HPDE6-E6E7 (cell line): Measurements from ENCODE around the gene UPK2.
A peak's percentile ranks its signal among the peaks of the same experiment; 100 is the strongest.

Source experiments
- DNase-seq: peaks from one replicate; pipeline ENCODE4 v3.0.0; 2011; ENCODE audit warnings: missing footprints; ENCODE audit errors: extremely low spot score

UPK2 gene

DNA sequence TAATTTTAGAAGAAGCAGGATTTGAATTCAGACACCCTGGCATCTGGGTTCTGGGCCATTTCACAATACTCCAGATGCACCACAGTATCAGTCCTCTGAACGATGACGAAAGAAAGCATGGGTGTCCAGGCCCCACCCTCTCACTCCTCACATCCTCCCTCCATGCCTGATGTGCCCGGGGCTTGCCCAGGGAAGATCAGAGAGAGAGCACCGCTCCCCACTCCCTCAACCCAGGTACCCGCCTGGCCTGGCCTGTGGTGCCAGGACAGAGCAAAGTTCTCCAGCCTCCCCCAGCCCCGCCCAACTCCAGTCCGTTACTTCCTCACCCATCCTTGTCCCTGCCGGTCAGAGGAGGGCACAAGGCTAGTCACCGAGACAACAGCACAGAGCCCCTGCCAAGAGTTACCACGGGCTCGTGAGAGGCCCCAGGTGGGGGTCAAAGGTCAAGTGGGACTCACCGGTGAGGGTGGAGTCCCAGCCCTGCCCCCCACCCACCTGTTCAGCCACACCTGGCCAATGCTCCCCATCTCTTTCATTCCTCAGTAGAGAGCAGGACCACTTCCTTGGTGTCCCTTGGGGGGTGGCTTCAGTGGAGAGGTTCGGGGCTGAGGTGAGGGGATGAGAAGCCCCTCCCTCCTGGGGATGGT lies 38.5 kb upstream of the UPK2 start:
- peak; percentile 47 for DNase-seq

DNA sequence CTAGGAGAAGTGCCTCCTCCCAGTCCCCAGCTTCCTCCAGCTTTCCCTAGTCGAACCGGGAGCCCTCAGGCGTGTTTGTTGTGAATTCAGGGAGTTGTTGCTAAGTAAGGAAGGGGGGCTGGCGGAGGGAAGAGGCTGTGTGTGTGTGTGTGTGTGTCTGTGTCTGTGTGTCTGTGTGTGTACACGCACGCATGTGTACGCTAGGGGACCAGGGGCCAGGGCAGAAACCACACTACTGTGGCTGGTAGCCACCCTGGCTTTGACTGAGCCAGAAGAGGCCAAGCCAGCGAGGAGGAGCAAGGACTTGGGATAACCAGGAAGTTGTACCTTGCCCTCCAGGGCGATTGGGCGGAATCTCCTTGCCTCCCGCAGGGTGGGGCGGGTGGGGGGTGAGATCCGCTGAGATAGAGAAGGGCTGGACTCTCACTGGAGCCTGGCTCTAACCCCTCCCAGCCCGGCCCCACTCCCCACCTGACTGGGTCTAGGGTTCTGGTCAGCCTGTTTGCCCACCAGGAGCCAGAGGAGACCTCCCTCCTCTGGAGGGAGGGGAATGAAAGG lies 37.9 kb upstream of the UPK2 start:
- no peak for DNase-seq

- no peak for DNase-seq
Measured at GRCh38 chr11:118918686-118919280, 37.3 kb upstream of the UPK2 start.

DNA sequence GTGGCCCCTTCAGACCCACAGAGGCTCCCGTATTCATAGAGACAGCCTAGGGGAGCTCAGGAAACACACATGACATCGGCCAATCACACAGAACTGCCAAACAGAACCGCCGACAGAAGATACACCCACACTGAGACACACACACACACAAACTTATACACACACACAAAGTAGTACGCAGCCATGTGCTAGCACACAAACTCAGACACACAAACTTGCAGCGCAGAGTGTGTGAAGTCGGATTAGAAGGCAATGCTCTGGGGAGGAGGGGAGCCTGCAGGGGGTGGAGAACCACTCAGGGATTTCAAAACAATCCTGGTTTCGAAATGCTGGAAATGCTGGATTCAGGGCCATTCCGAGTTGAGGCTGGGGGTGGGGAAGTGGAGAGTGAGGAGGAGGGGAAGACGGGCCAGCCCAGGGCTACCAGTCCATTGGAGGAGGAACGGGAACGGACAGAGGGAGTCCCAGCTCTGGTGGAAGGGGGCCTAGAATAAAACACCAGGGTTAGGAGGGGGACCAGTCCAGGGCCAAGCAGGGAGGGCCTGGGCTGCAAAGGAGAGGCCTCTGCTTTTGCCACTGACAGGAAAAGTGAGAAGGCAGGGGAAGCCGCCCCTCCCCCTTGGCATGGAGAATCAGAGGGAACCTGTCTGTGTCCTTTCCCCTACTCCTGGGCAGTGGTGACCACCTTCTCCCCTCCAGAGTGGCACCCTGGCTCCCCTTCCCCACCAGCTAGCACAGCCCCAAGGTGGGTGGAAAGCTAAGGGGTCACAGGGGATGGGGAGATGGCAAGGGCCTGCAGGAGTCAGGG lies 34.8 kb upstream of the UPK2 start:
- DNase-seq: peak; percentile 43

GRCh38 chr11:118921929-118922744 lies 34.0 kb upstream of the UPK2 start:
- peak; percentile 48 for DNase-seq

DNA sequence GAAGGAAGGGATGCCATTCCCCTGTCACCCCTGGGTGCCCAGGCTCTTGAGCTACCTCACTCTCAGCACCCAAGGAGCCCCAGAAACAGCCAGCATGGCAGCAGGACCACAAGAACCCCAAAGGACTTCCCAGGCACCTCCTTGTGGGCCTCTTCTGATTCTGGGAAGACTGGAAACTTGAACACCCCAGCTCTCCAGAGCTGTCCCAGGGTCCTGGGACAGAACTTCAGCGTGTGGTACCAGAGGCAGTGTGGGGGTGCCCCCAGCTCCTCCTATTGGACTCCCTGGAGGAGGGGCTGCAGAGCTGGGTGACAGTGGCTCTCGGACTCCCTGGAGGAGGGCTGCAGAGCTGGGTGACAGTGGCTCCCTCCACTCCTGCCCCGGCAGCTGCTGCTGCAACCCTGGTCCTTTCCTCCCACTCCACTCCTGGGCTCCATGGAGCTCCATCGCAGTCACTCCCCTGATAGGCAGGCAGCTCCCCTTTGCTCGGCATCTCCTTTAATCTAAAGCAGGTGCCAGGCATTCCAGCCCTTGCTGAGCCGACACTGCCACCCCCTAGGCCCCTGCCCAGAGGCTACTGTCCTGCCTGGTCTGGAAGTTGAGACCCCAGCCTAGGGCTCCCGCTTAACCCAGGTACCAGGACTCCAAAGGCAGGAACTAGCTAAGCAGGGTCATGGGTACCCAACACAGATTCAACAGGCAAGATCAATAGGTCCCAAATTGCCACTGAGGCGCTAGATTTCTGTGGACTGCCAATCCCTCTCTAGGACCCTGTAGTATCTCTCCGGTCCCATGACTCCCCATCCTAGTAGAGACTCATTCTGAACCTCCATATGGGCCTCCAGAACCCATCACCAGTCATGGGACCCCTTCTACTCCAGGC lies 33.1 kb upstream of the UPK2 start:
- no peak for DNase-seq

DNA sequence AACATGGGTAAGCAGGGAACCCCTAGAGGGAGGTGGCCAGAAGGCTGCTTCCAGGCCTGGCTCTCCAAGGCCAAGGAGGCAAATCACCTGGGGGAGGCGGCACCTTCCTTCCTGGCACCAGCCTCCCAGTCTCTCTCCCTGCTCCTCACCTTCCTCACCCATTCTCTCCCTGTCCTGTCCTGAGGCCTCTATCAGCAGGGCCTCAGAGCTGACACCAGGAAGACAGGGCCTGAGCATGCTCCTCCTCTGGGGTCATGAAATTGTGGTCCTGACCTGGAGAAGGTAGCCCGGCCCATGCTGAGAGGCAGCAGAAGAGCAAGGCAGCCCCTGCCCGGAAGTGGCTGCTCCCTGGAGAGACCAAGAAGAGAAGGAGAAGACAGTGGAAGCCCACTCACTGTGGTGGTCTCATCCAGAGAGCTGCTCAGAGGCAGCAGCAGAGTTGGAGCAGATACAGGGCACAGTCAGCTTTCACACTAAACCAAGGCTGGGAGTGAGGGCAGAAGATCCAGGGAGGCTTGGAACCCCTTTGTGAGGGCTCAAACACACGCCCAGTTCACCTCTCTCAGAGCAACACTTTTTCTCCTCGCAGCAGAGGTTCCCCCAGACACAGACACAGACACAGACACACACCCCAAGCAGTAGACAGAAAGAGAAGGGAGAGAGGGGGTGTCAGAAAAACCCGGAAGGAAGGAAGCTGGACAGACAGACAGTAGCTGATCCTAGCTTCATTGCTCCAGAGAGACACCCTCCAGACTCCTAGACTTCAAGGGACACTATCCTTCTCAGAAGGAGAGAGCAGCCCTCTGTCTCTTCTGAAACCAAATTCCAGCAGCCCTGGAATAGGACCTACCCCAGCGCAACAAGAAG lies 32.1 kb upstream of the UPK2 start:
- no peak for DNase-seq

DNA sequence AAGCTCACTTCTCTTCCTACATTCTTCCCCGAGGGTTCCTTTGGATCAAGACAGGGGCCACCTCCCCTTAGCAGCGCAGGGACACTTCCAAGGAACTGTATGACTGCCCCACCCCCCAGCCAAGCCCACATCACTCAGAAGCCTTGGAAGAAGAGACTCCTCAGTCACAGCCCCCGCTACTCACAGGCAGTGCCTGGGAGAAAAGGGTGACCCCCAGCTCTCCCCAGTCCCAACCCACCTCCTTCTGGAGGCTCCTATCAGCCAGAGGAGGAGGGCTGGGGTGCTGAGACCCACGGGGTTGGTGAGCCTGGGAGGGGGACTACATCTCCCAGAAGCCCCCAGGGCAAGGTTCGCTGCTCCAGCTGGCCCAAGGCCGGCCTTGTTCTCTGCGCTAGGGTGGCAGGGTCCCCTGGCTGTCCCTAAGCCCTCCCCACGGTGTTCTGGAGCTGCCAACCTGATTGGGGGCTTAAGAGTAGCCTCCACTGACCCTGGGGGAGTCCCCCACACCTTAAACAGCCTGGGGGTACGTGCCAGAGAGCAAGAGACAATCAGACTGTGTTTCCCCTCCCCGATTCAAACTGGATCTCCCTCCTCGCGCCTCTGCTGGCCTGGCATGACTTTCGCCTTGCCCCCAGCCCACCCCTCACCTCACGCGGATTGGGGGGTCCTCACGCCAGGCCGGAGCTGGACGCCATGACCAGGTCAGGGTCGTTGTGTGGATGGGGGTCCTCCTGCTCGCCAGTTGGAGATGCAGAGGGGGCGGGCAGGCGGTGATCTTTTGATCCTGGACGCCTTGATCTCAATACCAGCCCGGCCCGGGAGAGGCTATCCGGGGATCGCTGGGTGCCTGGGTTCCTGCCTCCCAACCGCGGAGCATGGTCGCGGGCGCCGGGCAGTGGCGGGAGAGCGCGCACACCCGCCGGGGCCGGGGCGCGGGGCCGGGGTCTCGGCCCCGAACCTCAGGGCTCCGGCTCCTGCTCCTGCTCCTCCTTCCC lies 31.2 kb upstream of the UPK2 start:
- DNase-seq: no peak

DNA sequence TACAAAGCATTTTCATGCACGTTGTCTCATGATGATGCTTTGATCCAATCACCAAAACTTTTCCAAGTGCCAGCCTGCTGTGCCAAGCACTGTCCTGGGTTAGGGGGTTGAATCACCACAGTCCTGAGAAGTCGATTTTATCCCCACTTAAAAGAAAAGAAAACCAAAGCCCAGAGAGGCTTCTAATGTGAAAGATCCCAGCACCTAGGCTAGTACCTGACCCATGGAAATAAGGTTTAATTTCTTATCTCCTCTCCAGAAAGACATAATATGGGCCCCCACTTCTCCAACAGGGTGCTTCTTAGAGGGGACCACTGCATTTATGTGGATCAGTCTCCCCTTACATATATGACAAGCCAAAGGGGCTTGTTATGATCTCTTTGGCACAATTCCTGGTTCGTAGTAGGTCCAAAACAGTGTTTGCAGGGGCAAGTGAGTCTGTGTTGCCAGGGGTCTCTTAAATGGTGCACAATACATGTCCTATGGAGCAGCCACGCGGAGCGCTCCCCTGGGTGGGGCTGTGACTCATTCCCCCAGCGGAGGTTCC lies 28.5 kb upstream of the UPK2 start:
- no peak for DNase-seq

- DNase-seq: peak; percentile 90
Measured at GRCh38 chr11:118928101-118928869, 27.8 kb upstream of the UPK2 start.

- no peak for DNase-seq
Measured at GRCh38 chr11:118928870-118929500, 27.1 kb upstream of the UPK2 start.

DNA sequence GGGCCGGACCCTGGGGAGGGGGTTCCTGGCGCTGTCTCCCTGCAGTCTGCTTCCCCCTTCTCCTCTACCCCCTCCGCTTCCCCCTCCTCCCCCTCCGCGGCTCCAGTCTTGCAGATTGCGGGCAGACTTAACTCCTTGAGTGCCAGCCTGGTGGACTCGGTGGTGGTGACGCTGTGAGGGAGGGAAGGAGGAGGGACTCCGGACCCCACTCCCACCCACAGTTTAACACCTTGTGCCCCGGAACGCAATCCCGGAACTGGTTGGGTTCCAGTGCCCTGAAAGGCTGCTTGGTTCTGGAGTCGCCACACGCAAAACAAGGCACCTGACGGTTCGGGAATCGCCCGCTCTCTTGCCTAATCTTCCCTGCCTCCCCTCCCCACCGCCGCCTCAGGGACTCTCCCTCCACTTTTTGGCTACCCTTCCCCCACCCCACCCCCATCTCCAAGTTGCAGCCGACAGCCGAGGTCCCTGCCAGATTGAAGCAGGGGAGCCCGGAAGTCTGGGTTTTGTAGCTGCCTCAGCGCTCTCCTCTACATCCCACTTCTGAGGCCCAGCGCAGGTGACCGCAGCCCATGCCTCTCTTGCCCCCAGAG lies 26.5 kb upstream of the UPK2 start:
- peak; percentile 71 for DNase-seq

DNA sequence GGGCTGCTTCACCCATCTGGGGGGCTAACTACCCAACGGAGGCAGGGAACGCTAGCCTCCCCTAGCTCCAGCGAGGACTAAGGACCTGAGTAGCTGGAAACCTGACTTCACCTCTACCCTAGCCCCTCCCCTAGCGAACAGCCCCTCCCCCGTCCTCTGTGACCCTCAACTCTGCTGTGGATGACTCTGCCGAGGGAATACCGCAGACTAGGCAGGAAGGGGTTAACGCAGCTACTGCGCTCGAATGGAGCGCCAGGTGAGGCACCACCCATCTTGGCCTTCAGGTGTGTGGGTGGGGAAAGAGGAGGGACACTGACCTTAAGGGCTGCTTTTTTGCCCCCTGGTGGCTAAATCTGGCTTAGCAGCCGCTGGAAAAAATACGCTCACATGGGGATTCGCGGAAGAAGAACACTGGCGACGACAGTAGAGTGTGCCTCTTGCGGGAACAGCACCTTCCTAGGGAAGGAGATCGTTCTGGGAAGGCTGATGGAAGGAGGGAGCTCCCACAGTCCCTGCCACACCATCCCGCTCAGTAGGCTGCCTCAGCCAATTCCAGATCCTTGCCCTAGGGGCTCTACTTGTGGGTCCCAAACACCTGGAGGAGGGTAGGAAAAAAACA lies 25.9 kb upstream of the UPK2 start:
- peak; percentile 97 for DNase-seq

DNA sequence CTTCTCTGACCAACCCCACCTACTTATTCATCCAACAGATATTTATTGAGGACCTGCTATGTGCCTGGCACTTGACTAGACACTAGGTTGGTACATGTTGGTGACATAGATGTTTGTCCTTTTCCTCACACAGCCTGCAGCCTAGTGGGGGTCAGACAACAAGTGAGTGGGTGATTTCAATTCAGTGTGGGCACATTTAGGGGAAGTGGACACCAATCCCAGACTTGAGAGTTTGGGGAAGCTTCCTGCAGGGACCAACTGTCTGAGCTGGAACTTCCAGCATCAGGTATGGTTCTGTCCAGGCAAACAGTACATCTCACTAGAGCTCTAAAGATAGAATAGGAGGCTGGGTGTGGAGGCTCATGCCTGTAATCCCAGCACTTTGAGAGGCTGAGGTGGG lies 24.5 kb upstream of the UPK2 start:
- no peak for DNase-seq

DNA sequence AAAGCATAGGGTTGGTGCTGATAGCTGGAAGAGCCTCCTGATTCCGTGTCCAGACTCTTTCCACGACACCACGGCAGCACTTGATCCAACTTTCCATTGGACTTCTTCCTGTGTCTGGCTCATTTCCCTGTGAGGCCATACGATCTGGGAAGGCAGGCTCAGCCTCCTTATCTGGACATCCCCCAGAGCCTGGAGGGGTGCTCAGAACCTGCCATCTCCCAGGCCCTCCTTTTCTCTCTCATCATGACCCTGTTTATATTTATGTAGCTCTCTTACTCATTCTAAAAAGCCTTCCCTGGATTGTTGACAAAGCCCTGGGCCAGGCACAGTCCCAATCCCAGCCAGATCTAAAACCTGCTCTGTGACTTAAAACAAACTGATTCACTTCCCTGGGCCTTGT lies 22.6 kb upstream of the UPK2 start:
- no peak for DNase-seq

DNA sequence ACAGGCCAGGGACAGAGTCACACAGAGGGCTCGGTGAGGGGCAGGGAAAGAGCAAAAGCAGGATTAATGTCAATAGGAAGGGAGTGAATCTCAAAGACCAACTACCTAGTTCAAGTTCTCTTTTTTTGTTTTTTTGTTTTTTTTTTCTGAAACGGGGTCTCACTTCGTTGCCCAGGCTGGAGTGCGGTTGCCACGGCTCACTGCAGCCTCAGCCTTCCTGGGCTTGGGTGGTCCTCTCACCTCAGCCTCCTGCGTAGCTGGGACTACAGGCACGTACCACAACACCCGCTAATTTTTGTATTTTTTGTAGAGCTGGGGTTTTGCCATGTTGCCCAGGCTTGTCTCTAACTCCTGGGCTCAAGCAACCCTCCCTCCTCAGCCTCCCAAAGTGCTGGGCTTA lies 20.7 kb upstream of the UPK2 start:
- DNase-seq: no peak
